ENCODE data around the gene EIF5A.

DNA sequence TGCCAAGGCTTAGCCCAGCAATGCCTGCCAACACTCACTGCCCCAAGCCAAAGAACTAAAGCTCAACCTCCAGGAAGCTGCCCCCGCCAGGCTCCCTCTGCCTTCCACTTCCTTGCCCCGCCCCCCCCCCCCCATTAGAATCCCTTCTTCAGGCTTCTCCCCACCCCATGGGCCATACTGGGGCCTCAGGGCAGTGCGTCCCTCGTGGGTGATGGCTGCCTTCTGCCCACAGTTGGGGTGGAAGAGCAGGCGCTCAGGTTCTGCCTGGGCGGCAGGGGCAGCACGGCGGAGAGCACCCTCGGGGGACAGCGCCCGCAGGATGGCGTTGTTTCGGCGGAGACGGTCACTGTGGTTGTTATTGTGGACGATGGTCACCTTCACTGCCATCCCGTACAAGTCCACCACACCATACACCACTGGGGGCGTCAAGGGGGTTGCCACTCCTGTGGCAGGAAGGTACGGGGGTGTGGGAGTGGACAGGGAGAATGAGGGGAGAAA is 17.7 kb downstream of the EIF5A start:
- TF ChIP-seq, protein P1, sequence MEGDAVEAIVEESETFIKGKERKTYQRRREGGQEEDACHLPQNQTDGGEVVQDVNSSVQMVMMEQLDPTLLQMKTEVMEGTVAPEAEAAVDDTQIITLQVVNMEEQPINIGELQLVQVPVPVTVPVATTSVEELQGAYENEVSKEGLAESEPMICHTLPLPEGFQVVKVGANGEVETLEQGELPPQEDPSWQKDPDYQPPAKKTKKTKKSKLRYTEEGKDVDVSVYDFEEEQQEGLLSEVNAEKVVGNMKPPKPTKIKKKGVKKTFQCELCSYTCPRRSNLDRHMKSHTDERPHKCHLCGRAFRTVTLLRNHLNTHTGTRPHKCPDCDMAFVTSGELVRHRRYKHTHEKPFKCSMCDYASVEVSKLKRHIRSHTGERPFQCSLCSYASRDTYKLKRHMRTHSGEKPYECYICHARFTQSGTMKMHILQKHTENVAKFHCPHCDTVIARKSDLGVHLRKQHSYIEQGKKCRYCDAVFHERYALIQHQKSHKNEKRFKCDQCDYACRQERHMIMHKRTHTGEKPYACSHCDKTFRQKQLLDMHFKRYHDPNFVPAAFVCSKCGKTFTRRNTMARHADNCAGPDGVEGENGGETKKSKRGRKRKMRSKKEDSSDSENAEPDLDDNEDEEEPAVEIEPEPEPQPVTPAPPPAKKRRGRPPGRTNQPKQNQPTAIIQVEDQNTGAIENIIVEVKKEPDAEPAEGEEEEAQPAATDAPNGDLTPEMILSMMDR (IDR thresholded peaks at IDR 0.05; ENCODE audit: extremely low read depth in 1 of 2, insufficient read depth in 1 of 2, low read depth in 1 of 2, low read length in 2 of 2): no peak
- no peak for TF ChIP-seq POLR2A (IDR thresholded peaks at IDR 0.05; ENCODE audit: low read depth, low read length)

Data from endothelial cell of umbilical vein (primary cell).